WTC11 (cell line): ENCODE measurements around the gene KIF14. TPM values are rescaled to one million over a fixed set of nuclear protein-coding genes. Genes with fewer than 3 reads are reported as not detected.

ENCODE experiments used
- ATAC-seq: fragments of 200-7000 bp; cut with Tn5 transposase; 2 replicates; pipeline ENCODE4 v1.10.0; 2021; ENCODE audit warnings: mild to moderate bottlenecking, moderate library complexity
- CTCF ChIA-PET: fragments of 300-600 bp; sonication (Branson Sonifier 250); formaldehyde crosslinking; loops from one replicate; lab custom pipeline; 2021; ENCODE audit warnings: antibody characterized with exemption; lab: Charles Lee
- POLR2A ChIA-PET: fragments of 350-600 bp; sonication (Branson Sonifier 250); formaldehyde crosslinking; loops from one replicate; lab custom pipeline; 2021; ENCODE audit warnings: antibody characterized with exemption; lab: Charles Lee
- DNase-seq: peaks from one replicate; pipeline ENCODE4 v3.0.0; 2021; ENCODE audit warnings: low spot score
- H3K27ac Mint-ChIP-seq: 2 replicates; pipeline ENCODE4 v1.8.0; 2021; ENCODE audit warnings: mixed read lengths
- H3K27me3 Mint-ChIP-seq: 2 replicates; pipeline ENCODE4 v1.8.0; 2021; ENCODE audit warnings: low read depth, mild to moderate bottlenecking, moderate library complexity, mixed read lengths
- H3K36me3 Mint-ChIP-seq: 2 replicates; pipeline ENCODE4 v1.8.0; 2021; ENCODE audit warnings: mixed read lengths
- H3K4me1 Mint-ChIP-seq: 2 replicates; pipeline ENCODE4 v1.8.0; 2022; ENCODE audit warnings: mixed read lengths
- H3K4me3 Mint-ChIP-seq: 2 replicates; pipeline ENCODE4 v1.8.0; 2021; ENCODE audit warnings: mild to moderate bottlenecking, moderate library complexity, mixed read lengths
- H3K9me3 Mint-ChIP-seq: 2 replicates; pipeline ENCODE4 v1.8.0; 2021; ENCODE audit warnings: mixed read lengths
- EMX1 ChIP-seq: fragments of 250-450 bp; sonication (Bioruptor Pico); IDR thresholded peaks from 2 replicates; pipeline ENCODE4 v1.8.0; 2021; ENCODE audit warnings: mild to moderate bottlenecking
- ETV6 ChIP-seq: sonication (generic); formaldehyde crosslinking; IDR thresholded peaks from 2 replicates; pipeline ENCODE4 v1.8.1; 2022; ENCODE audit warnings: mild to moderate bottlenecking, missing genetic modification reagents
- FOXP1 ChIP-seq: sonication (generic); formaldehyde crosslinking; IDR thresholded peaks from 2 replicates; pipeline ENCODE4 v1.8.0; 2022; ENCODE audit warnings: missing genetic modification reagents, mild to moderate bottlenecking, moderate library complexity, borderline replicate concordance
- KAT7 ChIP-seq: sonication (generic); formaldehyde crosslinking; IDR thresholded peaks from 2 replicates; pipeline ENCODE4 v1.8.1; 2023; ENCODE audit warnings: missing genetic modification reagents, mild to moderate bottlenecking, borderline replicate concordance
- NFYB ChIP-seq: sonication (generic); formaldehyde crosslinking; conservative IDR thresholded peaks from 2 replicates; pipeline ENCODE4 v1.8.0; 2022; ENCODE audit warnings: low read depth, missing genetic modification reagents
- RELA ChIP-seq: sonication (generic); formaldehyde crosslinking; IDR thresholded peaks from 2 replicates; pipeline ENCODE4 v1.8.1; 2022; ENCODE audit warnings: missing genetic modification reagents, mild to moderate bottlenecking, borderline replicate concordance
- SMAD4 ChIP-seq: sonication (generic); formaldehyde crosslinking; IDR thresholded peaks from 2 replicates; pipeline ENCODE4 v1.8.0; 2022; ENCODE audit warnings: mild to moderate bottlenecking, missing genetic modification reagents
- STAT6 ChIP-seq: sonication (generic); formaldehyde crosslinking; conservative IDR thresholded peaks from 2 replicates; pipeline ENCODE4 v1.8.1; 2023; ENCODE audit warnings: mild to moderate bottlenecking, low read depth, missing genetic modification reagents, moderate library complexity
- USF2 ChIP-seq: sonication (generic); formaldehyde crosslinking; IDR thresholded peaks from 2 replicates; pipeline ENCODE4 v1.8.1; 2023; ENCODE audit warnings: mild to moderate bottlenecking, missing genetic modification reagents, moderate library complexity
- ZNF138 ChIP-seq: sonication (generic); formaldehyde crosslinking; conservative IDR thresholded peaks from 2 replicates; pipeline ENCODE4 v1.8.1; 2022; ENCODE audit warnings: mild to moderate bottlenecking, moderate library complexity, missing genetic modification reagents
- ZNF219 ChIP-seq: sonication (generic); formaldehyde crosslinking; IDR thresholded peaks from 2 replicates; pipeline ENCODE4 v1.8.0; 2023; ENCODE audit warnings: missing genetic modification reagents, mild to moderate bottlenecking, borderline replicate concordance
- total RNA-seq: library from RNA; stranded (reverse); gene quantifications from 3 replicates; pipeline ENCODE4 v1.2.3, GENCODE V29; 2021
- TF ChIP-seq, protein P1 (sequence below): fragments of 250-450 bp; sonication (Bioruptor Pico); IDR thresholded peaks from 2 replicates; pipeline ENCODE4 v2.1.2; 2022; ENCODE audit warnings: mild to moderate bottlenecking, moderate library complexity
- TF ChIP-seq, protein P2 (sequence below): fragments of 250-450 bp; sonication (Bioruptor Pico); IDR thresholded peaks from 2 replicates; pipeline ENCODE4 v1.9.0; 2021; ENCODE audit warnings: mild to moderate bottlenecking
- TF ChIP-seq, protein P3 (sequence below): sonication (generic); formaldehyde crosslinking; IDR thresholded peaks from 2 replicates; pipeline ENCODE4 v1.8.1; 2022; ENCODE audit warnings: low read depth, mild to moderate bottlenecking, moderate library complexity, missing genetic modification reagents, borderline replicate concordance
- TF ChIP-seq, protein P4 (sequence below): fragments of 250-450 bp; sonication (Bioruptor Pico); IDR thresholded peaks from 2 replicates; pipeline ENCODE4 v1.9.0; 2021; ENCODE audit warnings: moderate library complexity, mild to moderate bottlenecking, inconsistent platforms, borderline replicate concordance
- TF ChIP-seq, protein P5 (sequence below): sonication (generic); formaldehyde crosslinking; IDR thresholded peaks from 2 replicates; pipeline ENCODE4 v1.8.0; 2022; ENCODE audit warnings: missing genetic modification reagents
- TF ChIP-seq, protein P6 (sequence below): sonication (generic); formaldehyde crosslinking; IDR thresholded peaks from 2 replicates; pipeline ENCODE4 v1.8.0; 2023; ENCODE audit warnings: mild to moderate bottlenecking, missing genetic modification reagents
- TF ChIP-seq, protein P7 (sequence below): sonication (generic); formaldehyde crosslinking; IDR thresholded peaks from 2 replicates; pipeline ENCODE4 v1.8.0; 2022; ENCODE audit warnings: mild to moderate bottlenecking, missing genetic modification reagents

Gene KIF14
- total RNA-seq, 1 experiment from 2014 or later: 24.4 TPM

- Mint-ChIP-seq H3K27me3 (no peaks in the 10 kb centered on the region), H3K27ac (peak overlapping the region; percentile 87), H3K4me1 (peaks cover 18% of the 10 kb centered on the region), H3K36me3 (peaks cover 27% of the 10 kb centered on the region)
- DNase-seq: no peak
- CTCF ChIA-PET: interaction anchor here (0.9 kb wide), 1 partner anchor 352 kb away, joined by 4 read pairs; no protein-coding TSS in a partner anchor
- no peak for TF ChIP-seq STAT6 (CRISPR knock-in tag)
- TF ChIP-seq, protein P1, sequence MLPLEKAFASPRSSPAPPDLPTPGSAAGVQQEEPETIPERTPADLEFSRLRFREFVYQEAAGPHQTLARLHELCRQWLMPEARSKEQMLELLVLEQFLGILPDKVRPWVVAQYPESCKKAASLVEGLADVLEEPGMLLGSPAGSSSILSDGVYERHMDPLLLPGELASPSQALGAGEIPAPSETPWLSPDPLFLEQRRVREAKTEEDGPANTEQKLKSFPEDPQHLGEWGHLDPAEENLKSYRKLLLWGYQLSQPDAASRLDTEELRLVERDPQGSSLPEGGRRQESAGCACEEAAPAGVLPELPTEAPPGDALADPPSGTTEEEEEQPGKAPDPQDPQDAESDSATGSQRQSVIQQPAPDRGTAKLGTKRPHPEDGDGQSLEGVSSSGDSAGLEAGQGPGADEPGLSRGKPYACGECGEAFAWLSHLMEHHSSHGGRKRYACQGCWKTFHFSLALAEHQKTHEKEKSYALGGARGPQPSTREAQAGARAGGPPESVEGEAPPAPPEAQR (CRISPR knock-in tag): no peak
- TF ChIP-seq EMX1 (CRISPR knock-in tag): no peak
- TF ChIP-seq, protein P2, sequence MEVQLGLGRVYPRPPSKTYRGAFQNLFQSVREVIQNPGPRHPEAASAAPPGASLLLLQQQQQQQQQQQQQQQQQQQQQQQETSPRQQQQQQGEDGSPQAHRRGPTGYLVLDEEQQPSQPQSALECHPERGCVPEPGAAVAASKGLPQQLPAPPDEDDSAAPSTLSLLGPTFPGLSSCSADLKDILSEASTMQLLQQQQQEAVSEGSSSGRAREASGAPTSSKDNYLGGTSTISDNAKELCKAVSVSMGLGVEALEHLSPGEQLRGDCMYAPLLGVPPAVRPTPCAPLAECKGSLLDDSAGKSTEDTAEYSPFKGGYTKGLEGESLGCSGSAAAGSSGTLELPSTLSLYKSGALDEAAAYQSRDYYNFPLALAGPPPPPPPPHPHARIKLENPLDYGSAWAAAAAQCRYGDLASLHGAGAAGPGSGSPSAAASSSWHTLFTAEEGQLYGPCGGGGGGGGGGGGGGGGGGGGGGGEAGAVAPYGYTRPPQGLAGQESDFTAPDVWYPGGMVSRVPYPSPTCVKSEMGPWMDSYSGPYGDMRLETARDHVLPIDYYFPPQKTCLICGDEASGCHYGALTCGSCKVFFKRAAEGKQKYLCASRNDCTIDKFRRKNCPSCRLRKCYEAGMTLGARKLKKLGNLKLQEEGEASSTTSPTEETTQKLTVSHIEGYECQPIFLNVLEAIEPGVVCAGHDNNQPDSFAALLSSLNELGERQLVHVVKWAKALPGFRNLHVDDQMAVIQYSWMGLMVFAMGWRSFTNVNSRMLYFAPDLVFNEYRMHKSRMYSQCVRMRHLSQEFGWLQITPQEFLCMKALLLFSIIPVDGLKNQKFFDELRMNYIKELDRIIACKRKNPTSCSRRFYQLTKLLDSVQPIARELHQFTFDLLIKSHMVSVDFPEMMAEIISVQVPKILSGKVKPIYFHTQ (CRISPR knock-in tag): no peak
- TF ChIP-seq, protein P3, sequence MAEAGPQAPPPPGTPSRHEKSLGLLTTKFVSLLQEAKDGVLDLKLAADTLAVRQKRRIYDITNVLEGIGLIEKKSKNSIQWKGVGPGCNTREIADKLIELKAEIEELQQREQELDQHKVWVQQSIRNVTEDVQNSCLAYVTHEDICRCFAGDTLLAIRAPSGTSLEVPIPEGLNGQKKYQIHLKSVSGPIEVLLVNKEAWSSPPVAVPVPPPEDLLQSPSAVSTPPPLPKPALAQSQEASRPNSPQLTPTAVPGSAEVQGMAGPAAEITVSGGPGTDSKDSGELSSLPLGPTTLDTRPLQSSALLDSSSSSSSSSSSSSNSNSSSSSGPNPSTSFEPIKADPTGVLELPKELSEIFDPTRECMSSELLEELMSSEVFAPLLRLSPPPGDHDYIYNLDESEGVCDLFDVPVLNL (CRISPR knock-in tag): no peak
- TF ChIP-seq, protein P4, sequence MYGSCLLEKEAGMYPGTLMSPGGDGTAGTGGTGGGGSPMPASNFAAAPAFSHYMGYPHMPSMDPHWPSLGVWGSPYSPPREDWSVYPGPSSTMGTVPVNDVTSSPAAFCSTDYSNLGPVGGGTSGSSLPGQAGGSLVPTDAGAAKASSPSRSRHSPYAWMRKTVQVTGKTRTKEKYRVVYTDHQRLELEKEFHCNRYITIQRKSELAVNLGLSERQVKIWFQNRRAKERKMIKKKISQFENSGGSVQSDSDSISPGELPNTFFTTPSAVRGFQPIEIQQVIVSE (CRISPR knock-in tag): no peak
- TF ChIP-seq ETV6 (CRISPR knock-in tag): no peak
- no peak for TF ChIP-seq SMAD4 (CRISPR knock-in tag)
- TF ChIP-seq ZNF138 (CRISPR knock-in tag): no peak
- TF ChIP-seq NFYB: no peak
- TF ChIP-seq USF2 (CRISPR knock-in tag): no peak
- TF ChIP-seq, protein P5, sequence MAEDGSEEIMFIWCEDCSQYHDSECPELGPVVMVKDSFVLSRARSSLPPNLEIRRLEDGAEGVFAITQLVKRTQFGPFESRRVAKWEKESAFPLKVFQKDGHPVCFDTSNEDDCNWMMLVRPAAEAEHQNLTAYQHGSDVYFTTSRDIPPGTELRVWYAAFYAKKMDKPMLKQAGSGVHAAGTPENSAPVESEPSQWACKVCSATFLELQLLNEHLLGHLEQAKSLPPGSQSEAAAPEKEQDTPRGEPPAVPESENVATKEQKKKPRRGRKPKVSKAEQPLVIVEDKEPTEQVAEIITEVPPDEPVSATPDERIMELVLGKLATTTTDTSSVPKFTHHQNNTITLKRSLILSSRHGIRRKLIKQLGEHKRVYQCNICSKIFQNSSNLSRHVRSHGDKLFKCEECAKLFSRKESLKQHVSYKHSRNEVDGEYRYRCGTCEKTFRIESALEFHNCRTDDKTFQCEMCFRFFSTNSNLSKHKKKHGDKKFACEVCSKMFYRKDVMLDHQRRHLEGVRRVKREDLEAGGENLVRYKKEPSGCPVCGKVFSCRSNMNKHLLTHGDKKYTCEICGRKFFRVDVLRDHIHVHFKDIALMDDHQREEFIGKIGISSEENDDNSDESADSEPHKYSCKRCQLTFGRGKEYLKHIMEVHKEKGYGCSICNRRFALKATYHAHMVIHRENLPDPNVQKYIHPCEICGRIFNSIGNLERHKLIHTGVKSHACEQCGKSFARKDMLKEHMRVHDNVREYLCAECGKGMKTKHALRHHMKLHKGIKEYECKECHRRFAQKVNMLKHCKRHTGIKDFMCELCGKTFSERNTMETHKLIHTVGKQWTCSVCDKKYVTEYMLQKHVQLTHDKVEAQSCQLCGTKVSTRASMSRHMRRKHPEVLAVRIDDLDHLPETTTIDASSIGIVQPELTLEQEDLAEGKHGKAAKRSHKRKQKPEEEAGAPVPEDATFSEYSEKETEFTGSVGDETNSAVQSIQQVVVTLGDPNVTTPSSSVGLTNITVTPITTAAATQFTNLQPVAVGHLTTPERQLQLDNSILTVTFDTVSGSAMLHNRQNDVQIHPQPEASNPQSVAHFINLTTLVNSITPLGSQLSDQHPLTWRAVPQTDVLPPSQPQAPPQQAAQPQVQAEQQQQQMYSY (CRISPR knock-in tag): no peak
- TF ChIP-seq RELA: no peak
- TF ChIP-seq, protein P6, sequence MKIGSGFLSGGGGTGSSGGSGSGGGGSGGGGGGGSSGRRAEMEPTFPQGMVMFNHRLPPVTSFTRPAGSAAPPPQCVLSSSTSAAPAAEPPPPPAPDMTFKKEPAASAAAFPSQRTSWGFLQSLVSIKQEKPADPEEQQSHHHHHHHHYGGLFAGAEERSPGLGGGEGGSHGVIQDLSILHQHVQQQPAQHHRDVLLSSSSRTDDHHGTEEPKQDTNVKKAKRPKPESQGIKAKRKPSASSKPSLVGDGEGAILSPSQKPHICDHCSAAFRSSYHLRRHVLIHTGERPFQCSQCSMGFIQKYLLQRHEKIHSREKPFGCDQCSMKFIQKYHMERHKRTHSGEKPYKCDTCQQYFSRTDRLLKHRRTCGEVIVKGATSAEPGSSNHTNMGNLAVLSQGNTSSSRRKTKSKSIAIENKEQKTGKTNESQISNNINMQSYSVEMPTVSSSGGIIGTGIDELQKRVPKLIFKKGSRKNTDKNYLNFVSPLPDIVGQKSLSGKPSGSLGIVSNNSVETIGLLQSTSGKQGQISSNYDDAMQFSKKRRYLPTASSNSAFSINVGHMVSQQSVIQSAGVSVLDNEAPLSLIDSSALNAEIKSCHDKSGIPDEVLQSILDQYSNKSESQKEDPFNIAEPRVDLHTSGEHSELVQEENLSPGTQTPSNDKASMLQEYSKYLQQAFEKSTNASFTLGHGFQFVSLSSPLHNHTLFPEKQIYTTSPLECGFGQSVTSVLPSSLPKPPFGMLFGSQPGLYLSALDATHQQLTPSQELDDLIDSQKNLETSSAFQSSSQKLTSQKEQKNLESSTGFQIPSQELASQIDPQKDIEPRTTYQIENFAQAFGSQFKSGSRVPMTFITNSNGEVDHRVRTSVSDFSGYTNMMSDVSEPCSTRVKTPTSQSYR (CRISPR knock-in tag): no peak
- TF ChIP-seq KAT7 (CRISPR knock-in tag): no peak
- no peak for TF ChIP-seq ZNF219 (CRISPR knock-in tag)
- TF ChIP-seq FOXP1 (CRISPR knock-in tag): no peak
- TF ChIP-seq, protein P7, sequence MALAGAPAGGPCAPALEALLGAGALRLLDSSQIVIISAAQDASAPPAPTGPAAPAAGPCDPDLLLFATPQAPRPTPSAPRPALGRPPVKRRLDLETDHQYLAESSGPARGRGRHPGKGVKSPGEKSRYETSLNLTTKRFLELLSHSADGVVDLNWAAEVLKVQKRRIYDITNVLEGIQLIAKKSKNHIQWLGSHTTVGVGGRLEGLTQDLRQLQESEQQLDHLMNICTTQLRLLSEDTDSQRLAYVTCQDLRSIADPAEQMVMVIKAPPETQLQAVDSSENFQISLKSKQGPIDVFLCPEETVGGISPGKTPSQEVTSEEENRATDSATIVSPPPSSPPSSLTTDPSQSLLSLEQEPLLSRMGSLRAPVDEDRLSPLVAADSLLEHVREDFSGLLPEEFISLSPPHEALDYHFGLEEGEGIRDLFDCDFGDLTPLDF: no peak
- TF ChIP-seq, all 79 proteins: peak for 0
- no peaks in the 10 kb centered on the region for H3K9me3 Mint-ChIP-seq
- POLR2A ChIA-PET: interaction anchor here (0.6 kb wide), 1 partner anchor 61 kb away, joined by 3 read pairs; no protein-coding TSS in a partner anchor
- peak overlapping the region; percentile 96 for H3K4me3 Mint-ChIP-seq
- ATAC-seq: no peak
These were observed 668 bp downstream of the KIF14 start for GRCh38 chr1:200619894-200620272.
